Stimulated activated naive CD8-positive, alpha-beta T cell treated with anti-CD3 and anti-CD28 coated beads, Interleukin-15, Interleukin-2, amounts not matched to agents 100 U/mL and 50 U/mL, for 24 hours (primary cell): Measurements from ENCODE around the gene SLC7A10.
"Not testable (repeated sequence)": the region's sequence is repeated elsewhere in the genome, so short reads cannot be mapped to it uniquely, and the experiment has no call there.

Experiments
- ATAC-seq: fragments of 150-1000 bp; cut with Tn5 transposase; one replicate; pipeline ENCODE4 v1.10.0; 2021
- DNase-seq: peaks from one replicate; pipeline ENCODE4 v3.0.0; 2021

The SLC7A10 gene

GRCh38 chr19:33236696-33237390, 11.2 kb upstream of the SLC7A10 start:
- ATAC-seq (no peak), DNase-seq (no peak)

GRCh38 chr19:33235996-33236350, 10.3 kb upstream of the SLC7A10 start:
- no peak for ATAC-seq
- DNase-seq, result no peak

- ATAC-seq, result peak; percentile 68
- DNase-seq, result peak; percentile 85
Observed at GRCh38 chr19:33235269-33235995, 9.8 kb upstream of the SLC7A10 start.

GRCh38 chr19:33234736-33235135, 9.1 kb upstream of the SLC7A10 start:
- no peak for ATAC-seq
- no peak for DNase-seq

GRCh38 chr19:33234092-33234491, 8.4 kb upstream of the SLC7A10 start:
- DNase-seq (no peak), ATAC-seq (no peak)

- DNase-seq (no peak), ATAC-seq (no peak)
Observed at GRCh38 chr19:33233056-33233873, 7.6 kb upstream of the SLC7A10 start.

- ATAC-seq, result no peak
- no peak for DNase-seq
Observed at GRCh38 chr19:33232656-33233055, 7.0 kb upstream of the SLC7A10 start.

- ATAC-seq (no peak), DNase-seq (no peak)
Observed at GRCh38 chr19:33231511-33231910, 5.9 kb upstream of the SLC7A10 start.

GRCh38 chr19:33229962-33230361, 4.3 kb upstream of the SLC7A10 start:
- DNase-seq (no peak), ATAC-seq (no peak)

- no peak for DNase-seq
Observed at GRCh38 chr19:33227870-33228599, 2.4 kb upstream of the SLC7A10 start.

GRCh38 chr19:33227242-33227650, 1.6 kb upstream of the SLC7A10 start:
- ATAC-seq, result no peak

More at GRCh38 chr19:33227870-33228599, 2.4 kb upstream of the SLC7A10 start:
- no peak for ATAC-seq

GRCh38 chr19:33226550-33227241, 1.0 kb upstream of the SLC7A10 start:
- peak; percentile 18 for DNase-seq

More at GRCh38 chr19:33227242-33227650, 1.6 kb upstream of the SLC7A10 start:
- DNase-seq, result no peak

GRCh38 chr19:33224694-33225457, 774 bp downstream of the SLC7A10 start:
- ATAC-seq, result peak; percentile 12
- no peak for DNase-seq

More at GRCh38 chr19:33226550-33227241, 1.0 kb upstream of the SLC7A10 start:
- ATAC-seq, result no peak

GRCh38 chr19:33222255-33222654, 3.4 kb downstream of the SLC7A10 start:
- not testable (repeated sequence) for ATAC-seq, DNase-seq

GRCh38 chr19:33221638-33222037, 4.0 kb downstream of the SLC7A10 start:
- no peak for ATAC-seq

GRCh38 chr19:33220735-33221134, 4.9 kb downstream of the SLC7A10 start:
- no peak for ATAC-seq

More at GRCh38 chr19:33221638-33222037, 4.0 kb downstream of the SLC7A10 start:
- no peak for DNase-seq

GRCh38 chr19:33220115-33220514, 5.5 kb downstream of the SLC7A10 start:
- ATAC-seq (no peak), DNase-seq (no peak)

More at GRCh38 chr19:33220735-33221134, 4.9 kb downstream of the SLC7A10 start:
- DNase-seq, result no peak

- DNase-seq, result no peak
- no peak for ATAC-seq
Observed at GRCh38 chr19:33219261-33219815, 6.3 kb downstream of the SLC7A10 start.

GRCh38 chr19:33217881-33218280, 7.8 kb downstream of the SLC7A10 start:
- DNase-seq (no peak), ATAC-seq (no peak)

GRCh38 chr19:33216198-33216830, 9.3 kb downstream of the SLC7A10 start:
- ATAC-seq, result no peak
- DNase-seq, result no peak
